ENCODE measurements around the gene CACNA2D3. TPM values are rescaled to one million over a fixed set of nuclear protein-coding genes. Genes with fewer than 3 reads are reported as not detected.

The CACNA2D3 gene
- total RNA-seq, 6 experiments from 2014 or later = 0.14 to 0.23 (median 0.19) TPM; not detected in 2

GRCh38 chr3:54511766-54512365 is 389.5 kb downstream of the CACNA2D3 start:
- H3K27ac Mint-ChIP-seq = no peak overlapping the region
- H3K27me3 Mint-ChIP-seq (ENCODE audit: insufficient read depth) = no peaks in the 10 kb centered on the region; the same call in 1 of the 2 replicates
- no peak overlapping the region for H3K4me3 Mint-ChIP-seq
- TF ChIP-seq, protein P1, sequence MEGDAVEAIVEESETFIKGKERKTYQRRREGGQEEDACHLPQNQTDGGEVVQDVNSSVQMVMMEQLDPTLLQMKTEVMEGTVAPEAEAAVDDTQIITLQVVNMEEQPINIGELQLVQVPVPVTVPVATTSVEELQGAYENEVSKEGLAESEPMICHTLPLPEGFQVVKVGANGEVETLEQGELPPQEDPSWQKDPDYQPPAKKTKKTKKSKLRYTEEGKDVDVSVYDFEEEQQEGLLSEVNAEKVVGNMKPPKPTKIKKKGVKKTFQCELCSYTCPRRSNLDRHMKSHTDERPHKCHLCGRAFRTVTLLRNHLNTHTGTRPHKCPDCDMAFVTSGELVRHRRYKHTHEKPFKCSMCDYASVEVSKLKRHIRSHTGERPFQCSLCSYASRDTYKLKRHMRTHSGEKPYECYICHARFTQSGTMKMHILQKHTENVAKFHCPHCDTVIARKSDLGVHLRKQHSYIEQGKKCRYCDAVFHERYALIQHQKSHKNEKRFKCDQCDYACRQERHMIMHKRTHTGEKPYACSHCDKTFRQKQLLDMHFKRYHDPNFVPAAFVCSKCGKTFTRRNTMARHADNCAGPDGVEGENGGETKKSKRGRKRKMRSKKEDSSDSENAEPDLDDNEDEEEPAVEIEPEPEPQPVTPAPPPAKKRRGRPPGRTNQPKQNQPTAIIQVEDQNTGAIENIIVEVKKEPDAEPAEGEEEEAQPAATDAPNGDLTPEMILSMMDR (IDR thresholded peaks at IDR 0.05) = no peak
- H3K36me3 Mint-ChIP-seq (ENCODE audit: low read depth) = peaks cover 4% of the 10 kb centered on the region
- no peak for DNase-seq
- peaks cover 80% of the 10 kb centered on the region for H3K9me3 Mint-ChIP-seq
- no peaks in the 10 kb centered on the region for H3K4me1 Mint-ChIP-seq (ENCODE audit: low read depth)

- Mint-ChIP-seq H3K9me3 (peaks cover 83% of the 10 kb centered on the region), H3K4me1 (ENCODE audit: low read depth) (no peaks in the 10 kb centered on the region), H3K27ac (no peak overlapping the region), H3K27me3 (ENCODE audit: insufficient read depth) (no peaks in the 10 kb centered on the region; the same call in 1 of the 2 replicates), H3K4me3 (no peak overlapping the region), H3K36me3 (ENCODE audit: low read depth) (peaks cover 4% of the 10 kb centered on the region)
- TF ChIP-seq, protein P1 (IDR thresholded peaks at IDR 0.05) = no peak
- no peak for DNase-seq
These were observed 391.7 kb downstream of the CACNA2D3 start for GRCh38 chr3:54514006-54514405.

- Mint-ChIP-seq H3K27ac (no peak overlapping the region), H3K36me3 (ENCODE audit: low read depth) (peaks cover 4% of the 10 kb centered on the region), H3K27me3 (ENCODE audit: insufficient read depth) (no peaks in the 10 kb centered on the region; the same call in 1 of the 2 replicates), H3K4me3 (no peak overlapping the region), H3K9me3 (peaks cover 83% of the 10 kb centered on the region), H3K4me1 (ENCODE audit: low read depth) (no peaks in the 10 kb centered on the region)
- DNase-seq = no peak
- TF ChIP-seq, protein P1 (IDR thresholded peaks at IDR 0.05) = no peak
These were observed 392.1 kb downstream of the CACNA2D3 start for GRCh38 chr3:54514416-54514815.

- Mint-ChIP-seq H3K9me3 (peaks cover 85% of the 10 kb centered on the region), H3K36me3 (ENCODE audit: low read depth) (peaks cover 4% of the 10 kb centered on the region), H3K4me3 (no peak overlapping the region), H3K4me1 (ENCODE audit: low read depth) (no peaks in the 10 kb centered on the region), H3K27ac (no peak overlapping the region), H3K27me3 (ENCODE audit: insufficient read depth) (no peaks in the 10 kb centered on the region; the same call in 1 of the 2 replicates)
- no peak for DNase-seq
- TF ChIP-seq, protein P1 (IDR thresholded peaks at IDR 0.05) = no peak
These were observed 393.3 kb downstream of the CACNA2D3 start for GRCh38 chr3:54515441-54516213.

DNA sequence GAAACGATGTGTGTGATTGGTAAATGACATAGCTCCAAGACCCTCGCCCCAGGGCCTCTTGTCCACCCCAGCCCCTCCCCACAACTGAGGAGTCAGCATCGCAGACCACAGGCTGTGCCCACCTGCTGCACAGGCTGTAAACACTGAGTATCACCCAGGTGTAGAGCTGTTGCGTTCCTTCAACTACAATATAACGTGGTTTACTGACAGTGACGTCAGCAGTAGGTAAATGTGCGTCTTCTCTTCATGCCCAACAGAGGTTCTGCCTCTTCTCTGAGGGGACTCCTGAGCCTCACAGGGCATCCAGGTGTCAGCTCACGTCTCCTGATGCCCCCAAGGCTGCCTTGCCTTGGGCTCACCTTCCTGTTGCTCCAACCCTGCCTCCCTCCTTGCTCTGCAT is 395.1 kb downstream of the CACNA2D3 start:
- Mint-ChIP-seq H3K36me3 (ENCODE audit: low read depth) (peaks cover 4% of the 10 kb centered on the region), H3K4me1 (ENCODE audit: low read depth) (no peaks in the 10 kb centered on the region), H3K27ac (no peak overlapping the region), H3K4me3 (no peak overlapping the region), H3K9me3 (peaks cover 82% of the 10 kb centered on the region), H3K27me3 (ENCODE audit: insufficient read depth) (no peaks in the 10 kb centered on the region)
- DNase-seq = no peak
- TF ChIP-seq, protein P1 (IDR thresholded peaks at IDR 0.05) = no peak
